ENCODE results near the gene PHLDB3. TPM values are rescaled to one million over a fixed set of nuclear protein-coding genes. Genes with fewer than 3 reads are reported as not detected.

The PHLDB3 gene
- total RNA-seq, 1 experiment from 2014 or later: 36.7 TPM

- Histone ChIP-seq H2AFZ (no peak overlapping the region), H3K79me2 (ENCODE audit: low read depth) (peaks cover 14% of the 10 kb centered on the region), H3K4me3 (no peak overlapping the region), H3F3A (ENCODE audit: insufficient read depth, low read depth) (peaks cover 33% of the 10 kb centered on the region; the same call in 1 of the 2 replicates), H3K27ac (no peak overlapping the region), H3K9me2 (ENCODE audit: insufficient read depth) (no peaks in the 10 kb centered on the region), H3K36me3 (ENCODE audit: low read depth) (peaks cover 8% of the 10 kb centered on the region; the same call in 1 of the 2 replicates), H3K27me3 (ENCODE audit: insufficient read depth, low read depth) (no peaks in the 10 kb centered on the region), H3K4me2 (no peak overlapping the region), H4K20me1 (ENCODE audit: insufficient read depth) (no peaks in the 10 kb centered on the region), H3K9me3 (ENCODE audit: insufficient read depth, low read depth) (no peaks in the 10 kb centered on the region), H3K4me1 (replicated peaks; ENCODE audit: insufficient read depth) (peaks cover 11% of the 10 kb centered on the region)
- POLR2A ChIA-PET (ENCODE audit: unreplicated experiment): no interaction called here
- intact Hi-C loops (cut with micrococcal nuclease; ENCODE audit: unreplicated experiment): no loop called here
- BruUV-seq (replicated peaks): no TSS peak
- CTCF ChIA-PET: no interaction called here
- DNase-seq: no peak
- no peak for TF ChIP-seq CTCF (conservative IDR thresholded peaks at IDR 0.05)
- no peak for TF ChIP-seq EZH2 (IDR thresholded peaks at IDR 0.05; ENCODE audit: low read depth)
Measured at GRCh38 chr19:43506629-43507028, 2.1 kb upstream of the PHLDB3 start.

- no peaks in the 10 kb centered on the region for H3K9me3 ChIP-seq (ENCODE audit: insufficient read depth, low read depth)
- peaks cover 1% of the 10 kb centered on the region; the same call in 1 of the 2 replicates for H3K36me3 ChIP-seq (ENCODE audit: low read depth)
- no TSS peak for BruUV-seq (replicated peaks)
- no peak for DNase-seq
- H3F3A ChIP-seq (ENCODE audit: insufficient read depth, low read depth): peaks cover 28% of the 10 kb centered on the region; the same call in 1 of the 2 replicates
- POLR2A ChIA-PET (ENCODE audit: unreplicated experiment): interaction anchor here (0.6 kb wide), 2 partner anchors 29 to 200 kb away, joined by 8 to 9 read pairs; no protein-coding TSS in a partner anchor
- no peak overlapping the region for H2AFZ ChIP-seq
- no peak overlapping the region for H3K4me2 ChIP-seq
- H3K27me3 ChIP-seq (ENCODE audit: insufficient read depth, low read depth): no peaks in the 10 kb centered on the region
- peak overlapping the region; percentile 63 for H3K27ac ChIP-seq
- no peaks in the 10 kb centered on the region for H4K20me1 ChIP-seq (ENCODE audit: insufficient read depth)
- TF ChIP-seq EZH2 (IDR thresholded peaks at IDR 0.05; ENCODE audit: low read depth): no peak
- TF ChIP-seq CTCF (conservative IDR thresholded peaks at IDR 0.05): no peak
- CTCF ChIA-PET: no interaction called here
- peaks cover 14% of the 10 kb centered on the region for H3K79me2 ChIP-seq (ENCODE audit: low read depth)
- H3K4me3 ChIP-seq: no peak overlapping the region
- intact Hi-C loops (cut with micrococcal nuclease; ENCODE audit: unreplicated experiment): no loop called here
- H3K4me1 ChIP-seq (replicated peaks; ENCODE audit: insufficient read depth): peaks cover 11% of the 10 kb centered on the region
- no peaks in the 10 kb centered on the region for H3K9me2 ChIP-seq (ENCODE audit: insufficient read depth)
Measured at GRCh38 chr19:43505941-43506340, 1.4 kb upstream of the PHLDB3 start.

GRCh38 chr19:43505186-43505456 lies 575 bp upstream of the PHLDB3 start:
- no TSS peak for BruUV-seq (replicated peaks)
- Histone ChIP-seq H3K4me2 (peak overlapping the region; percentile 91), H3K9me3 (ENCODE audit: insufficient read depth, low read depth) (no peaks in the 10 kb centered on the region), H3K9me2 (ENCODE audit: insufficient read depth) (no peaks in the 10 kb centered on the region), H3K27ac (peak overlapping the region; percentile 63), H3K36me3 (ENCODE audit: low read depth) (no peaks in the 10 kb centered on the region; the same call in 1 of the 2 replicates), H2AFZ (peak overlapping the region; percentile 90), H3K79me2 (ENCODE audit: low read depth) (peaks cover 14% of the 10 kb centered on the region), H3K27me3 (ENCODE audit: insufficient read depth, low read depth) (no peaks in the 10 kb centered on the region), H3F3A (ENCODE audit: insufficient read depth, low read depth) (peaks cover 20% of the 10 kb centered on the region; the same call in 1 of the 2 replicates), H3K4me1 (replicated peaks; ENCODE audit: insufficient read depth) (peaks cover 11% of the 10 kb centered on the region), H4K20me1 (ENCODE audit: insufficient read depth) (no peaks in the 10 kb centered on the region), H3K4me3 (peak overlapping the region; percentile 74)
- POLR2A ChIA-PET (ENCODE audit: unreplicated experiment): interaction anchor here (0.6 kb wide), 2 partner anchors 13 to 42 kb away, joined by 7 to 10 read pairs; no protein-coding TSS in a partner anchor
- CTCF ChIA-PET: interaction anchor here (2.1 kb wide), 1 partner anchor 14 kb away, joined by 4 read pairs; no protein-coding TSS in a partner anchor
- TF ChIP-seq EZH2 (IDR thresholded peaks at IDR 0.05; ENCODE audit: low read depth) (no peak), CTCF (conservative IDR thresholded peaks at IDR 0.05) (no peak)
- intact Hi-C loops (cut with micrococcal nuclease; ENCODE audit: unreplicated experiment): no loop called here
- DNase-seq: no peak
